ENCODE data around the gene PVRIG. TPM values are rescaled to one million over a fixed set of nuclear protein-coding genes. Genes with fewer than 3 reads are reported as not detected.
"Not testable (repeated sequence)": the region's sequence is repeated elsewhere in the genome, so short reads cannot be mapped to it uniquely, and the experiment has no call there.

The PVRIG gene
- total RNA-seq, result 1.1 TPM

GRCh38 chr7:100219801-100220585 lies at the start of gene PVRIG:
Gene PVRIG (plus strand): TSS chr7:100219949. CDS start chr7:100219971, 22 bp downstream.
- not testable (repeated sequence) for DNase-seq (ENCODE audit: low spot score)

- no peak for DNase-seq (ENCODE audit: low spot score)
These were observed 49.5 kb upstream of the PVRIG start for GRCh38 chr7:100170101-100170897.

GRCh38 chr7:100171087-100171681 lies 48.6 kb upstream of the PVRIG start:
- peak; percentile 44 for DNase-seq (ENCODE audit: low spot score)

GRCh38 chr7:100171840-100172239 lies 47.9 kb upstream of the PVRIG start:
- DNase-seq (ENCODE audit: low spot score), result no peak

GRCh38 chr7:100173806-100174495 lies 45.8 kb upstream of the PVRIG start:
- no peak for DNase-seq (ENCODE audit: low spot score)

GRCh38 chr7:100174582-100174981 lies 45.2 kb upstream of the PVRIG start:
- no peak for DNase-seq (ENCODE audit: low spot score)

- no peak for DNase-seq (ENCODE audit: low spot score)
These were observed 44.3 kb upstream of the PVRIG start for GRCh38 chr7:100175296-100175935.

- DNase-seq (ENCODE audit: low spot score), result no peak
These were observed 43.4 kb upstream of the PVRIG start for GRCh38 chr7:100176096-100177044.

GRCh38 chr7:100177045-100178001 lies 42.4 kb upstream of the PVRIG start, which contains the start of the genes GPC2 and STAG3:
Gene GPC2 (minus strand): TSS chr7:100177381. CDS start chr7:100177199, 182 bp downstream.
Gene STAG3 (plus strand): TSS chr7:100177918. CDS start chr7:100180557, 2,639 bp downstream.
- DNase-seq (ENCODE audit: low spot score), result peak; percentile 95

- not testable (repeated sequence) for DNase-seq (ENCODE audit: low spot score)
These were observed 39.7 kb upstream of the PVRIG start for GRCh38 chr7:100180084-100180483.

GRCh38 chr7:100182616-100183015 lies 37.1 kb upstream of the PVRIG start:
- not testable (repeated sequence) for DNase-seq (ENCODE audit: low spot score)

- DNase-seq (ENCODE audit: low spot score), result not testable (repeated sequence)
These were observed 36.7 kb upstream of the PVRIG start for GRCh38 chr7:100183090-100183489.

GRCh38 chr7:100185726-100186125 lies 34.0 kb upstream of the PVRIG start:
- no peak for DNase-seq (ENCODE audit: low spot score)

GRCh38 chr7:100189061-100189460 lies 30.7 kb upstream of the PVRIG start:
- no peak for DNase-seq (ENCODE audit: low spot score)

- DNase-seq (ENCODE audit: low spot score), result no peak
These were observed 29.6 kb upstream of the PVRIG start for GRCh38 chr7:100190048-100190711.

- no peak for DNase-seq (ENCODE audit: low spot score)
These were observed 28.0 kb upstream of the PVRIG start for GRCh38 chr7:100191775-100192174.

- not testable (repeated sequence) for DNase-seq (ENCODE audit: low spot score)
These were observed 27.4 kb upstream of the PVRIG start for GRCh38 chr7:100192281-100192862.

- no peak for DNase-seq (ENCODE audit: low spot score)
These were observed 26.8 kb upstream of the PVRIG start for GRCh38 chr7:100192969-100193368.

All from ureter (tissue), 1 donor.